Suprapubic skin (tissue), 2 donors: ENCODE results near the gene DNAJC4.

ENCODE experiments used
- EP300 ChIP-seq: sonication (generic); formaldehyde crosslinking; IDR thresholded peaks from one replicate; pipeline ENCODE4 v1.6.1; 2017; ENCODE audit warnings: antibody characterized with exemption
- POLR2A ChIP-seq, 2 donors: fragments of 450-650 bp; IDR thresholded peaks; one replicate each; pipeline ENCODE4 v1.6.1; 2017; ENCODE audit warnings: antibody characterized with exemption in 2 of 2, mild to moderate bottlenecking in 2 of 2, moderate library complexity in 2 of 2

DNA sequence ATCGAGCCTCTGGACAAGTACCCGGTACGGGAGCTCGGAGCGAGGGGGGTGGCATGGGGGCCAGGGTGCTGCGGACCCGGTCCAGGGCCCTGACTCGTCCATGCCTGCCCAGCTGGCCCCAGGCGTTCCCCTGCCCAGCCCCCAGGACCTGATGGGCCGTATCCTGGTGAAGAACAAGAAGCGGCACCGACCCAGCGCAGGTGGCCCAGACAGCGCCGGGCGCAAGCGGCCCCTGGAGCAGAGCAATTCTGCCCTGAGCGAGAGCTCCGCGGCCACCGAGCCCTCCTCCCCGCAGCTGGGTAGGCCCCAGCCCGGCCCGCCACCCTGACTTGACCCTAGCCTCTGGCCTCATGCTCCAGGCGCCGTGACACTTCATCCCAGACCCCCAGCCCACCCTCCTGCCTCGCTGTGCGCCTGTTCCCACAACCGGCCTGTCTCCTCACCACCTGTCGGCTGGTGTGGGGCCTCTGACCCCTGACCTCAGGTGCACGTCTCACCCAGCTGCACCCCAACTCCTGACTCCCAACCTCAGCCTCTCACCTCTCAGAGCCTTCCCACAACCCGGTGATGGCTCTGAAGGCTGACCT lies 28.7 kb downstream of the DNAJC4 start:
- no peak for TF ChIP-seq EP300
- TF ChIP-seq POLR2A (IDR thresholded peaks at IDR 0.05), result no peak
